Neural cell (in vitro differentiated cells): ENCODE results near the gene NIM1K. TPM values are rescaled to one million over a fixed set of nuclear protein-coding genes. Genes with fewer than 3 reads are reported as not detected.
A peak's percentile ranks its signal among the peaks of the same experiment; 100 is the strongest.

ENCODE experiments used
- H2AFZ ChIP-seq: fragments of 200-600, 300-800 bp; sonication (generic), shearing (Covaris generic); 2 replicates; pipeline ENCODE4 v1.6.0; 2014; ENCODE audit warnings: low read depth, mild to moderate bottlenecking, antibody characterized with exemption, low read length, moderate library complexity
- H3F3A ChIP-seq: fragments of 200-600 bp; shearing (Covaris generic); 2 replicates; pipeline ENCODE4 v1.6.1; 2016; ENCODE audit warnings: mild to moderate bottlenecking, moderate library complexity, mixed read lengths, antibody characterized with exemption, low read length; ENCODE audit not compliant: insufficient read depth, poor library complexity, severe bottlenecking
- H3K27ac ChIP-seq: fragments of 200-600, 300-800 bp; sonication (generic), shearing (Covaris generic); 2 replicates; pipeline ENCODE4 v1.5.1; 2014; ENCODE audit warnings: mild to moderate bottlenecking, low read length, moderate library complexity
- H3K27me3 ChIP-seq: fragments of 300-800, 200-600 bp; sonication (generic), shearing (Covaris generic); 2 replicates; pipeline ENCODE4 v1.6.0; 2014; ENCODE audit warnings: mild to moderate bottlenecking, low read depth, low read length, moderate library complexity; ENCODE audit not compliant: insufficient read depth
- H3K36me3 ChIP-seq: fragments of 300-800, 200-600 bp; sonication (generic), shearing (Covaris generic); 2 replicates; pipeline ENCODE4 v1.5.1; 2014; ENCODE audit warnings: mild to moderate bottlenecking, antibody characterized with exemption, low read length, moderate library complexity; ENCODE audit not compliant: insufficient read depth
- H3K4me2 ChIP-seq: fragments of 300-800, 200-600 bp; sonication (generic), shearing (Covaris generic); 2 replicates; pipeline ENCODE4 v1.6.0; 2014; ENCODE audit warnings: mild to moderate bottlenecking, low read length
- H3K4me3 ChIP-seq: fragments of 300-800, 200-600 bp; sonication (generic), shearing (Covaris generic); 2 replicates; pipeline ENCODE4 v1.5.1; 2014; ENCODE audit warnings: mild to moderate bottlenecking, low read length, moderate library complexity
- H3K79me2 ChIP-seq: fragments of 200-600 bp; shearing (Covaris generic); replicated peaks from 2 replicates; pipeline ENCODE4 v1.6.0; 2014; ENCODE audit warnings: mild to moderate bottlenecking, low read length, moderate library complexity; ENCODE audit not compliant: insufficient read depth
- H3K9ac ChIP-seq: fragments of 300-800, 200-600 bp; sonication (generic), shearing (Covaris generic); 2 replicates; pipeline ENCODE4 v1.6.1; 2016; ENCODE audit warnings: mild to moderate bottlenecking, low read length, mixed read lengths
- H3K9me2 ChIP-seq: fragments of 200-600 bp; shearing (Covaris generic); 2 replicates; pipeline ENCODE4 v1.6.1; 2016; ENCODE audit warnings: mild to moderate bottlenecking, low read length, mixed read lengths; ENCODE audit not compliant: insufficient read depth
- H3K9me3 ChIP-seq: fragments of 200-600, 300-800 bp; sonication (generic), shearing (Covaris generic); 2 replicates; pipeline ENCODE4 v1.6.1; 2016; ENCODE audit warnings: mild to moderate bottlenecking, mixed run types, low read length, moderate library complexity, mixed read lengths
- H4K20me1 ChIP-seq: fragments of 200-600 bp; shearing (Covaris generic); 2 replicates; pipeline ENCODE4 v1.6.1; 2016; ENCODE audit warnings: mild to moderate bottlenecking, mixed run types; ENCODE audit not compliant: insufficient read depth
- EP300 ChIP-seq: fragments of 450-650 bp; conservative IDR thresholded peaks from 2 replicates; pipeline ENCODE4 v1.6.1; 2014; ENCODE audit warnings: antibody characterized with exemption, mild to moderate bottlenecking, moderate library complexity; ENCODE audit not compliant: poor library complexity, severe bottlenecking
- EZH2 ChIP-seq: fragments of 200-600, 300-800 bp; shearing (Covaris generic), sonication (generic); IDR thresholded peaks from 2 replicates; pipeline ENCODE4 v1.6.1; 2014; ENCODE audit warnings: antibody characterized with exemption, low read length, borderline replicate concordance, mild to moderate bottlenecking; ENCODE audit not compliant: insufficient read depth, poor library complexity, severe bottlenecking
- MXI1 ChIP-seq: fragments of 450-650 bp; conservative IDR thresholded peaks from 2 replicates; pipeline ENCODE4 v1.6.1; 2014; ENCODE audit warnings: antibody characterized with exemption, mild to moderate bottlenecking; ENCODE audit not compliant: poor library complexity, severe bottlenecking
- POLR2AphosphoS5 ChIP-seq: IDR thresholded peaks from 2 replicates; pipeline ENCODE4 v1.6.1; 2012
- RAD21 ChIP-seq: fragments of 450-650 bp; conservative IDR thresholded peaks from 2 replicates; pipeline ENCODE4 v1.6.1; 2014; ENCODE audit warnings: antibody characterized with exemption, mild to moderate bottlenecking, moderate library complexity
- SMC3 ChIP-seq: fragments of 450-650 bp; conservative IDR thresholded peaks from 2 replicates; pipeline ENCODE4 v1.6.1; 2014; ENCODE audit warnings: antibody characterized with exemption, mild to moderate bottlenecking, moderate library complexity; ENCODE audit not compliant: poor library complexity
- TAF1 ChIP-seq: IDR thresholded peaks from 2 replicates; pipeline ENCODE4 v1.6.1; 2012; ENCODE audit warnings: low read depth
- polyA plus RNA-seq: library from polyadenylated mRNA; depleted of rRNA; stranded (reverse); fragments of >200 nt; gene quantifications from 2 replicates; pipeline ENCODE4 v1.2.3, GENCODE V29; 2014
- TF ChIP-seq, protein P1 (sequence below): IDR thresholded peaks from 2 replicates; pipeline ENCODE4 v1.6.1; 2012; ENCODE audit warnings: borderline replicate concordance
- TF ChIP-seq, protein P2 (sequence below): fragments of 450-650 bp; IDR thresholded peaks from 2 replicates; pipeline ENCODE4 v1.5.1; 2014; ENCODE audit warnings: antibody characterized with exemption, mild to moderate bottlenecking, moderate library complexity; ENCODE audit not compliant: poor library complexity, severe bottlenecking

Gene NIM1K
- polyA plus RNA-seq, 1 donor from 2014 or later = 4.4 TPM

GRCh38 chr5:43313035-43313853 is 121.2 kb downstream of the NIM1K start, which contains the start of gene HMGCS1:
TSS of gene HMGCS1 (minus strand) at chr5:43313412. CDS start at chr5:43298965, 14,447 bp downstream.
- H3K27me3 ChIP-seq = no peaks in the 10 kb centered on the region
- H4K20me1 ChIP-seq = peaks cover 21% of the 10 kb centered on the region
- peak within 1 kb of the TSS; percentile 96 for H3K4me3 ChIP-seq
- H2AFZ ChIP-seq = peak within 1 kb of the TSS; percentile 71
- no peaks in the 10 kb centered on the region for H3K9me3 ChIP-seq
- H3F3A ChIP-seq = peaks cover 8% of the 10 kb centered on the region
- H3K36me3 ChIP-seq = no peaks in the 10 kb centered on the region
- peaks cover 55% of the 10 kb centered on the region for H3K79me2 ChIP-seq
- H3K9ac ChIP-seq = peak within 1 kb of the TSS; percentile 99
- H3K9me2 ChIP-seq = no peaks in the 10 kb centered on the region
- peak within 1 kb of the TSS; percentile 84 for H3K4me2 ChIP-seq
- TF ChIP-seq EZH2 (no peak), SMC3 (peak; percentile 54), RAD21 (peak; percentile 40), POLR2AphosphoS5 (peak; percentile 97), MXI1 (peak; percentile 76), EP300 (peak; percentile 89), TAF1 (peak; percentile 91)
- TF ChIP-seq, protein P1, sequence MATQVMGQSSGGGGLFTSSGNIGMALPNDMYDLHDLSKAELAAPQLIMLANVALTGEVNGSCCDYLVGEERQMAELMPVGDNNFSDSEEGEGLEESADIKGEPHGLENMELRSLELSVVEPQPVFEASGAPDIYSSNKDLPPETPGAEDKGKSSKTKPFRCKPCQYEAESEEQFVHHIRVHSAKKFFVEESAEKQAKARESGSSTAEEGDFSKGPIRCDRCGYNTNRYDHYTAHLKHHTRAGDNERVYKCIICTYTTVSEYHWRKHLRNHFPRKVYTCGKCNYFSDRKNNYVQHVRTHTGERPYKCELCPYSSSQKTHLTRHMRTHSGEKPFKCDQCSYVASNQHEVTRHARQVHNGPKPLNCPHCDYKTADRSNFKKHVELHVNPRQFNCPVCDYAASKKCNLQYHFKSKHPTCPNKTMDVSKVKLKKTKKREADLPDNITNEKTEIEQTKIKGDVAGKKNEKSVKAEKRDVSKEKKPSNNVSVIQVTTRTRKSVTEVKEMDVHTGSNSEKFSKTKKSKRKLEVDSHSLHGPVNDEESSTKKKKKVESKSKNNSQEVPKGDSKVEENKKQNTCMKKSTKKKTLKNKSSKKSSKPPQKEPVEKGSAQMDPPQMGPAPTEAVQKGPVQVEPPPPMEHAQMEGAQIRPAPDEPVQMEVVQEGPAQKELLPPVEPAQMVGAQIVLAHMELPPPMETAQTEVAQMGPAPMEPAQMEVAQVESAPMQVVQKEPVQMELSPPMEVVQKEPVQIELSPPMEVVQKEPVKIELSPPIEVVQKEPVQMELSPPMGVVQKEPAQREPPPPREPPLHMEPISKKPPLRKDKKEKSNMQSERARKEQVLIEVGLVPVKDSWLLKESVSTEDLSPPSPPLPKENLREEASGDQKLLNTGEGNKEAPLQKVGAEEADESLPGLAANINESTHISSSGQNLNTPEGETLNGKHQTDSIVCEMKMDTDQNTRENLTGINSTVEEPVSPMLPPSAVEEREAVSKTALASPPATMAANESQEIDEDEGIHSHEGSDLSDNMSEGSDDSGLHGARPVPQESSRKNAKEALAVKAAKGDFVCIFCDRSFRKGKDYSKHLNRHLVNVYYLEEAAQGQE = peak; percentile 92
- TF ChIP-seq, protein P2, sequence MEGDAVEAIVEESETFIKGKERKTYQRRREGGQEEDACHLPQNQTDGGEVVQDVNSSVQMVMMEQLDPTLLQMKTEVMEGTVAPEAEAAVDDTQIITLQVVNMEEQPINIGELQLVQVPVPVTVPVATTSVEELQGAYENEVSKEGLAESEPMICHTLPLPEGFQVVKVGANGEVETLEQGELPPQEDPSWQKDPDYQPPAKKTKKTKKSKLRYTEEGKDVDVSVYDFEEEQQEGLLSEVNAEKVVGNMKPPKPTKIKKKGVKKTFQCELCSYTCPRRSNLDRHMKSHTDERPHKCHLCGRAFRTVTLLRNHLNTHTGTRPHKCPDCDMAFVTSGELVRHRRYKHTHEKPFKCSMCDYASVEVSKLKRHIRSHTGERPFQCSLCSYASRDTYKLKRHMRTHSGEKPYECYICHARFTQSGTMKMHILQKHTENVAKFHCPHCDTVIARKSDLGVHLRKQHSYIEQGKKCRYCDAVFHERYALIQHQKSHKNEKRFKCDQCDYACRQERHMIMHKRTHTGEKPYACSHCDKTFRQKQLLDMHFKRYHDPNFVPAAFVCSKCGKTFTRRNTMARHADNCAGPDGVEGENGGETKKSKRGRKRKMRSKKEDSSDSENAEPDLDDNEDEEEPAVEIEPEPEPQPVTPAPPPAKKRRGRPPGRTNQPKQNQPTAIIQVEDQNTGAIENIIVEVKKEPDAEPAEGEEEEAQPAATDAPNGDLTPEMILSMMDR = peak; percentile 51
- peak within 1 kb of the TSS; percentile 99 for H3K27ac ChIP-seq

GRCh38 chr5:43313854-43314457 is 121.9 kb downstream of the NIM1K start:
- Histone ChIP-seq H3K27ac (peak overlapping the region; percentile 95), H3K4me2 (peak overlapping the region; percentile 82), H3K79me2 (peaks cover 47% of the 10 kb centered on the region)

More at GRCh38 chr5:43313854-43314457, 121.9 kb downstream of the NIM1K start:
- TF ChIP-seq SMC3 (no peak), EZH2 (no peak), TAF1 (peak; percentile 16), EP300 (peak; percentile 6)
- Histone ChIP-seq H3K27me3 (no peaks in the 10 kb centered on the region), H3K9me3 (no peaks in the 10 kb centered on the region), H4K20me1 (peaks cover 21% of the 10 kb centered on the region), H3K9me2 (no peaks in the 10 kb centered on the region), H3F3A (peaks cover 8% of the 10 kb centered on the region), H3K9ac (peak overlapping the region; percentile 65), H3K36me3 (no peaks in the 10 kb centered on the region), H2AFZ (peak overlapping the region; percentile 23), H3K4me3 (peak overlapping the region; percentile 96)
